CD4-positive, alpha-beta T cell treated with Interleukin-15 for 4 hours (primary cell): ENCODE results near the gene CSNK2B.
A peak's percentile ranks its signal among the peaks of the same experiment; 100 is the strongest.

Experiments
- DNase-seq: peaks from one replicate; pipeline ENCODE4 v3.0.0-alpha.2; 2020; ENCODE audit warnings: low spot score

CSNK2B gene

GRCh38 chr6:31636698-31637596 lies 28.9 kb upstream of the CSNK2B start:
- no peak for DNase-seq

GRCh38 chr6:31639043-31639442 lies 26.8 kb upstream of the CSNK2B start:
- no peak for DNase-seq

- no peak for DNase-seq
These were observed 26.4 kb upstream of the CSNK2B start for GRCh38 chr6:31639449-31639861.

- no peak for DNase-seq
These were observed 25.3 kb upstream of the CSNK2B start for GRCh38 chr6:31640612-31641011.

- no peak for DNase-seq
These were observed 24.5 kb upstream of the CSNK2B start for GRCh38 chr6:31641370-31641769.

- DNase-seq, result no peak
These were observed 22.9 kb upstream of the CSNK2B start for GRCh38 chr6:31642798-31643570.

GRCh38 chr6:31643818-31644454 lies 21.9 kb upstream of the CSNK2B start:
- no peak for DNase-seq

GRCh38 chr6:31645325-31645724 lies 20.6 kb upstream of the CSNK2B start:
- no peak for DNase-seq

- DNase-seq, result no peak
These were observed 14.2 kb upstream of the CSNK2B start for GRCh38 chr6:31651602-31652191.

- DNase-seq, result no peak
These were observed 12.8 kb upstream of the CSNK2B start for GRCh38 chr6:31652925-31653724.

- DNase-seq, result no peak
These were observed 11.1 kb upstream of the CSNK2B start for GRCh38 chr6:31654574-31655348.

GRCh38 chr6:31655349-31656237 lies 10.3 kb upstream of the CSNK2B start, which contains the start of gene APOM:
APOM (plus strand) TSS chr6:31655894; CDS start chr6:31655967, 73 bp downstream.
- DNase-seq, result no peak

- peak; percentile 25 for DNase-seq
These were observed 8.3 kb upstream of the CSNK2B start for GRCh38 chr6:31657406-31658157.

- DNase-seq, result no peak
These were observed 7.7 kb upstream of the CSNK2B start for GRCh38 chr6:31658158-31658688.

GRCh38 chr6:31658983-31659648 lies 6.8 kb upstream of the CSNK2B start:
- DNase-seq, result no peak

- DNase-seq, result peak; percentile 70
These were observed 6.1 kb upstream of the CSNK2B start for GRCh38 chr6:31659649-31660380.
